Sigmoid colon (tissue), 4 donors: ENCODE results near the gene SLC6A6.

Source experiments
- CTCF ChIP-seq, 4 experiments: fragments of 450-650 bp in 3 of 4; fragments of 200-600 bp in 1 of 4; IDR thresholded peaks; one replicate each; pipeline ENCODE4 v1.5.1; 2016 to 2019; ENCODE audit warnings: antibody characterized with exemption in 4 of 4, mild to moderate bottlenecking in 3 of 4, moderate library complexity in 2 of 4
- EP300 ChIP-seq, 4 donors: sonication (generic); formaldehyde crosslinking; IDR thresholded peaks; one replicate each; pipeline ENCODE4 v1.6.1; 2017; ENCODE audit warnings: antibody characterized with exemption in 4 of 4
- POLR2A ChIP-seq, 2 donors: fragments of 450-650 bp; IDR thresholded peaks; one replicate each; pipeline ENCODE4 v1.6.1; 2016; ENCODE audit warnings: antibody characterized with exemption in 2 of 2, mild to moderate bottlenecking in 2 of 2, moderate library complexity in 2 of 2
- POLR2AphosphoS5 ChIP-seq, 4 donors: sonication (generic); formaldehyde crosslinking; IDR thresholded peaks; one replicate each; pipeline ENCODE4 v1.6.1; 2017; ENCODE audit warnings: antibody characterized with exemption in 4 of 4

GRCh38 chr3:14524920-14525660 is 122.7 kb downstream of the SLC6A6 start:
- TF ChIP-seq CTCF (IDR thresholded peaks at IDR 0.05) (no peak), POLR2A (IDR thresholded peaks at IDR 0.05) (no peak), POLR2AphosphoS5 (IDR thresholded peaks at IDR 0.05) (no peak), EP300 (IDR thresholded peaks at IDR 0.05) (no peak)
